ENCODE data around the gene CASP6. TPM values are rescaled to one million over a fixed set of nuclear protein-coding genes. Genes with fewer than 3 reads are reported as not detected.

Gene CASP6
- total RNA-seq, 2 experiments from 2014 or later = 8.1 to 9.2 TPM

DNA sequence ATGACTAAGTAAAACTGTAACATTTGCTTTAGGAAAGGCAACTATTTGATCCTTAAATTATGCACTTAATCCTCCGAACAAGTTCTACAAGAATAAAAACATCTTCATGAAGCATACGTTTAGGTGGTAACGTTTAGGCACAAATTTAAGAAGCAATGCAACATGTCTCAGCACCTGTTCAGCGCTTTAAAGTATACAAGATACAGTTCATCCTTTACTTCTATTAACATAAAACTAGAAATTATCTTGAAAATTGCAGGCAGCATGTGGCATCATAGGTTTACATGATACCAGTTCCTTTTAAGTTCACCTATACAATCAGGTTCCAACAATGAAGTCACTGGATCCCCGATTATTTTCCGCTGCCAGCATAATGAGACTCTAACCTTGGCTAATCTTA, 25.1 kb upstream of the CASP6 start:
- Histone ChIP-seq H3K4me3 (ENCODE audit: low read depth, low read length, poor library complexity, severe bottlenecking) (peak overlapping the region; percentile 79), H2AFZ (ENCODE audit: low read length) (no peak overlapping the region), H4K20me1 (ENCODE audit: insufficient read depth, low read length) (no peaks in the 10 kb centered on the region), H3K9me2 (ENCODE audit: insufficient read depth, low read length) (no peaks in the 10 kb centered on the region), H3K79me2 (ENCODE audit: insufficient read depth, low read depth, low read length) (peaks cover 20% of the 10 kb centered on the region; the same call in 1 of the 2 replicates), H3K36me3 (ENCODE audit: insufficient read depth, low read length) (peaks cover 14% of the 10 kb centered on the region), H3K9me3 (ENCODE audit: low read length) (no peaks in the 10 kb centered on the region), H3K4me1 (ENCODE audit: insufficient read depth, low read length, poor library complexity, severe bottlenecking) (peaks cover 26% of the 10 kb centered on the region), H3K4me2 (ENCODE audit: low read length) (peak overlapping the region; percentile 88), H3K27ac (ENCODE audit: low read depth, low read length, poor library complexity, severe bottlenecking) (no peak overlapping the region)
- TSS peak; percentile 51 for BruUV-seq (replicated peaks)
- intact Hi-C loops (cut with micrococcal nuclease; ENCODE audit: unreplicated experiment) = loop anchor here (2.0 to 5.0 kb wide), 3 partner anchors 26 to 296 kb away; partner anchors contain the start of genes CASP6, GAR1 and SEC24B
- CTCF ChIA-PET (ENCODE audit: unreplicated experiment) = no interaction called here
- POLR2A ChIA-PET = interaction anchor here (1.2 kb wide), 1 partner anchor 25 kb away, joined by 3 read pairs; the partner anchor contains the start of gene CASP6
- DNase-seq (ENCODE audit: low spot score) = no peak
- no peak for TF ChIP-seq EZH2phosphoT487 (IDR thresholded peaks at IDR 0.05; ENCODE audit: borderline replicate concordance, low read depth, low read length)
- TF ChIP-seq, protein P1, sequence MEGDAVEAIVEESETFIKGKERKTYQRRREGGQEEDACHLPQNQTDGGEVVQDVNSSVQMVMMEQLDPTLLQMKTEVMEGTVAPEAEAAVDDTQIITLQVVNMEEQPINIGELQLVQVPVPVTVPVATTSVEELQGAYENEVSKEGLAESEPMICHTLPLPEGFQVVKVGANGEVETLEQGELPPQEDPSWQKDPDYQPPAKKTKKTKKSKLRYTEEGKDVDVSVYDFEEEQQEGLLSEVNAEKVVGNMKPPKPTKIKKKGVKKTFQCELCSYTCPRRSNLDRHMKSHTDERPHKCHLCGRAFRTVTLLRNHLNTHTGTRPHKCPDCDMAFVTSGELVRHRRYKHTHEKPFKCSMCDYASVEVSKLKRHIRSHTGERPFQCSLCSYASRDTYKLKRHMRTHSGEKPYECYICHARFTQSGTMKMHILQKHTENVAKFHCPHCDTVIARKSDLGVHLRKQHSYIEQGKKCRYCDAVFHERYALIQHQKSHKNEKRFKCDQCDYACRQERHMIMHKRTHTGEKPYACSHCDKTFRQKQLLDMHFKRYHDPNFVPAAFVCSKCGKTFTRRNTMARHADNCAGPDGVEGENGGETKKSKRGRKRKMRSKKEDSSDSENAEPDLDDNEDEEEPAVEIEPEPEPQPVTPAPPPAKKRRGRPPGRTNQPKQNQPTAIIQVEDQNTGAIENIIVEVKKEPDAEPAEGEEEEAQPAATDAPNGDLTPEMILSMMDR (conservative IDR thresholded peaks at IDR 0.05; ENCODE audit: low read length) = no peak

DNA sequence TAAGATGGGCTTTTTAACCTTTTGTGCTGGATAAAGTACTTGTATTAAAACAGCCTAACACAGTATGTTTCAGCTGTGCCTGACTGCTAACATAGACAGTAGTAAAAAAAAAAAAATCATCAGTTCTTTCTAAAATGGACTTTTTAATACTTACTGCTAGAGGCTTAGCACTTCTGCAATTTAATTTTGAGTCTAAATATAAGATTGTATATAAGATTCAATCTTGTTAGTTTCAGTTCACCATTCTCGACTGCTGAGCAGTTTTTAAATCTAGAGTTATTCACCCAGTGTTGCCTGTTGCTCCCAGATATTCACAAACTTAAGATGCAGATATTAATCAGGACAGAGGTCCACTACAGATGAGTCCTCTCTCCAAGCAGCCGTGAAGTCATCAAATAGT, 19.9 kb upstream of the CASP6 start:
- Histone ChIP-seq H3K27ac (ENCODE audit: low read depth, low read length, poor library complexity, severe bottlenecking) (peak overlapping the region; percentile 2), H3K36me3 (ENCODE audit: insufficient read depth, low read length) (peaks cover 27% of the 10 kb centered on the region), H3K9me2 (ENCODE audit: insufficient read depth, low read length) (no peaks in the 10 kb centered on the region), H3K4me1 (ENCODE audit: insufficient read depth, low read length, poor library complexity, severe bottlenecking) (peaks cover 17% of the 10 kb centered on the region), H4K20me1 (ENCODE audit: insufficient read depth, low read length) (no peaks in the 10 kb centered on the region), H3K9me3 (ENCODE audit: low read length) (no peaks in the 10 kb centered on the region; the same call in 1 of the 2 replicates), H2AFZ (ENCODE audit: low read length) (no peak overlapping the region), H3K79me2 (ENCODE audit: insufficient read depth, low read depth, low read length) (peaks cover 12% of the 10 kb centered on the region; the same call in 1 of the 2 replicates), H3K4me3 (ENCODE audit: low read depth, low read length, poor library complexity, severe bottlenecking) (no peak overlapping the region), H3K4me2 (ENCODE audit: low read length) (peak overlapping the region; percentile 44)
- intact Hi-C loops (cut with micrococcal nuclease; ENCODE audit: unreplicated experiment) = no loop called here
- DNase-seq (ENCODE audit: low spot score) = peak; percentile 17
- no TSS peak for BruUV-seq (replicated peaks)
- CTCF ChIA-PET (ENCODE audit: unreplicated experiment) = no interaction called here
- no peak for TF ChIP-seq EZH2phosphoT487 (IDR thresholded peaks at IDR 0.05; ENCODE audit: borderline replicate concordance, low read depth, low read length)
- TF ChIP-seq, protein P1 (conservative IDR thresholded peaks at IDR 0.05; ENCODE audit: low read length) = no peak
- POLR2A ChIA-PET = interaction anchor here (1.1 to 1.3 kb wide), 2 partner anchors 10 to 13 kb away, joined by 3 to 8 read pairs; no protein-coding TSS in a partner anchor

DNA sequence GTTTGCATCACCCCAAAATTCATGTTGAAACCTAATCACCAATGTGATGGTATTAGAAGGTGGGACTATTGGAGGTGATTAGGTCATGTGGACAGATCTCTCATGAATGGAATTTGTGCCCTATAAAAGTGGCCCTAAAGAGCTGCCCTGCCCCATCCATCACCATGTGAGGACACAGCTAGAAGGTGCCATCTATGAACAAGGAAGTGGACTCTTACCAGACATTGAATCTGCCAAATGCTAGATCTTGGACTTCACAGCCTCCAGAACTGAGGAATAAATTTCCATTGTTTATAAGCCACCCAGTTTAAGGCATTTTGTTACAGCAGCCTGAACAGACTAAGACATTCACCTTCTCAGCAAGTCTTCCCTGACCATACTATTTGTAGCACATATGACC, 19.1 kb upstream of the CASP6 start:
- Histone ChIP-seq H3K27ac (ENCODE audit: low read depth, low read length, poor library complexity, severe bottlenecking) (no peak overlapping the region), H3K4me3 (ENCODE audit: low read depth, low read length, poor library complexity, severe bottlenecking) (no peak overlapping the region), H2AFZ (ENCODE audit: low read length) (no peak overlapping the region), H3K9me2 (ENCODE audit: insufficient read depth, low read length) (no peaks in the 10 kb centered on the region), H3K4me2 (ENCODE audit: low read length) (no peak overlapping the region), H3K79me2 (ENCODE audit: insufficient read depth, low read depth, low read length) (peaks cover 5% of the 10 kb centered on the region; the same call in 1 of the 2 replicates), H3K36me3 (ENCODE audit: insufficient read depth, low read length) (peaks cover 32% of the 10 kb centered on the region), H3K4me1 (ENCODE audit: insufficient read depth, low read length, poor library complexity, severe bottlenecking) (peaks cover 13% of the 10 kb centered on the region), H4K20me1 (ENCODE audit: insufficient read depth, low read length) (no peaks in the 10 kb centered on the region), H3K9me3 (ENCODE audit: low read length) (no peaks in the 10 kb centered on the region; the same call in 1 of the 2 replicates)
- POLR2A ChIA-PET = interaction anchor here (1.1 to 1.3 kb wide), 2 partner anchors 11 to 12 kb away, joined by 3 to 8 read pairs; no protein-coding TSS in a partner anchor
- BruUV-seq (replicated peaks) = no TSS peak
- intact Hi-C loops (cut with micrococcal nuclease; ENCODE audit: unreplicated experiment) = no loop called here
- TF ChIP-seq EZH2phosphoT487 (IDR thresholded peaks at IDR 0.05; ENCODE audit: borderline replicate concordance, low read depth, low read length) = no peak
- TF ChIP-seq, protein P1 (conservative IDR thresholded peaks at IDR 0.05; ENCODE audit: low read length) = no peak
- DNase-seq (ENCODE audit: low spot score) = no peak
- CTCF ChIA-PET (ENCODE audit: unreplicated experiment) = no interaction called here
